CD14-positive monocyte (primary cell): Measurements from ENCODE around the gene ZFP3. TPM values are rescaled to one million over a fixed set of nuclear protein-coding genes. Genes with fewer than 3 reads are reported as not detected.
"Not testable (repeated sequence)": the region's sequence is repeated elsewhere in the genome, so short reads cannot be mapped to it uniquely, and the experiment has no call there.

ENCODE experiments used
- DNase-seq, 3 donors: peaks; one replicate each; pipeline ENCODE4 v3.0.0-alpha.2; 2011 to 2022
- H2AFZ ChIP-seq: 2 replicates; pipeline ENCODE4 v1.6.0; 2012; ENCODE audit warnings: mild to moderate bottlenecking, low read depth, low read length, inconsistent platforms; ENCODE audit not compliant: insufficient read depth, poor library complexity, severe bottlenecking
- H3K27ac ChIP-seq, 2 donors: 1 replicate in 1 of 2; 2 replicates in 1 of 2; pipeline ENCODE4 v1.5.1; 2012 to 2013; ENCODE audit warnings: low read length in 2 of 2, control low read depth in 1 of 2, inconsistent platforms in 1 of 2, low read depth in 1 of 2, mild to moderate bottlenecking in 1 of 2
- H3K27me3 ChIP-seq, 2 donors: one replicate each; pipeline versions ENCODE4 v1.6.0 to v1.6.1; 2011 to 2013; ENCODE audit warnings: low read length in 2 of 2; ENCODE audit not compliant: control insufficient read depth in 2 of 2, insufficient read depth in 2 of 2
- H3K36me3 ChIP-seq, 2 donors: replicated peaks in 1 of 2; 1 replicate in 1 of 2; 2 replicates in 1 of 2; pipeline versions ENCODE4 v1.5.1 to v1.6.1; 2012 to 2013; ENCODE audit warnings: low read length in 2 of 2, control low read depth in 1 of 2, inconsistent platforms in 1 of 2, mild to moderate bottlenecking in 1 of 2; ENCODE audit not compliant: insufficient read depth in 2 of 2, control insufficient read depth in 1 of 2
- H3K4me1 ChIP-seq, 2 donors: 1 replicate in 1 of 2; 2 replicates in 1 of 2; pipeline versions ENCODE4 v1.5.1 to v1.6.1; 2012 to 2013; ENCODE audit warnings: low read length in 2 of 2, control low read depth in 1 of 2, inconsistent platforms in 1 of 2, mild to moderate bottlenecking in 1 of 2, moderate library complexity in 1 of 2; ENCODE audit not compliant: insufficient read depth in 2 of 2, control insufficient read depth in 1 of 2
- H3K4me2 ChIP-seq: replicated peaks from 2 replicates; pipeline ENCODE3; 2012; ENCODE audit warnings: low read length, moderate library complexity, mild to moderate bottlenecking; ENCODE audit not compliant: poor library complexity, severe bottlenecking; ENCODE audit errors: extremely low read depth
- H3K4me3 ChIP-seq, 3 experiments: fragments of 200-600 bp in 1 of 3; sonication (generic) in 1 of 3; replicated peaks in 1 of 3; 1 replicate in 2 of 3; 2 replicates in 1 of 3; pipeline ENCODE4 v1.5.1; 2011 to 2013; ENCODE audit warnings: low read length in 3 of 3, mild to moderate bottlenecking in 3 of 3, control low read depth in 2 of 3, low read depth in 2 of 3, inconsistent platforms in 1 of 3, moderate library complexity in 1 of 3
- H3K79me2 ChIP-seq: 2 replicates; pipeline ENCODE4 v1.6.0; 2012; ENCODE audit warnings: mild to moderate bottlenecking, control low read depth, inconsistent platforms, low read length, moderate library complexity; ENCODE audit not compliant: insufficient read depth
- H3K9ac ChIP-seq: 2 replicates; pipeline ENCODE4 v1.6.0; 2017; ENCODE audit warnings: low read length, mild to moderate bottlenecking; ENCODE audit not compliant: insufficient read depth, poor library complexity, severe bottlenecking
- H3K9me3 ChIP-seq, 2 donors: replicated peaks in 1 of 2; 1 replicate in 1 of 2; 2 replicates in 1 of 2; pipeline versions ENCODE4 v1.5.1 to v1.6.1; 2012 to 2013; ENCODE audit warnings: low read length in 2 of 2, control low read depth in 1 of 2; ENCODE audit not compliant: control insufficient read depth in 1 of 2, insufficient read depth in 1 of 2
- H4K20me1 ChIP-seq: 2 replicates; pipeline ENCODE4 v1.6.0; 2012; ENCODE audit warnings: mild to moderate bottlenecking, low read length, control low read depth, moderate library complexity; ENCODE audit not compliant: insufficient read depth
- H3K27ac Mint-ChIP-seq, 7 donors: one replicate each; pipeline ENCODE4 v1.8.0; 2020; ENCODE audit warnings: mild to moderate bottlenecking in 7 of 7, mixed read lengths in 7 of 7, moderate library complexity in 6 of 7, inconsistent platforms in 2 of 7
- H3K27me3 Mint-ChIP-seq, 3 donors: one replicate each; pipeline ENCODE4 v1.8.0; 2021 to 2022; ENCODE audit warnings: low read depth in 3 of 3, mild to moderate bottlenecking in 3 of 3, mixed read lengths in 3 of 3, moderate library complexity in 3 of 3, inconsistent platforms in 1 of 3
- H3K36me3 Mint-ChIP-seq, 2 donors: one replicate each; pipeline ENCODE4 v1.8.0; 2020; ENCODE audit warnings: mixed read lengths in 2 of 2, inconsistent platforms in 1 of 2, mild to moderate bottlenecking in 1 of 2
- H3K4me1 Mint-ChIP-seq: one replicate; pipeline ENCODE4 v1.8.0; 2020; ENCODE audit warnings: mild to moderate bottlenecking, mixed read lengths
- H3K4me3 Mint-ChIP-seq, 2 donors: one replicate each; pipeline ENCODE4 v1.8.0; 2020; ENCODE audit warnings: mild to moderate bottlenecking in 2 of 2, mixed read lengths in 2 of 2, moderate library complexity in 1 of 2
- H3K9me3 Mint-ChIP-seq, 7 donors: one replicate each; pipeline ENCODE4 v1.8.0; 2020 to 2022; ENCODE audit warnings: mixed read lengths in 7 of 7, mild to moderate bottlenecking in 6 of 7, moderate library complexity in 6 of 7, inconsistent platforms in 2 of 7
- CTCF ChIP-seq: fragments of 200-600 bp; IDR thresholded peaks from one replicate; pipeline ENCODE4 v1.8.0; 2022; ENCODE audit warnings: antibody characterized with exemption, mild to moderate bottlenecking
- WGBS: methylation state at CpG from one replicate; pipeline ENCODE4 v1.1.5; 2013; ENCODE audit warnings: missing lambda C conversion rate; ENCODE audit not compliant: insufficient coverage; 5-methylcytosine and 5-hydroxymethylcytosine counted together
- intact Hi-C, 2 donors: fragments of 100-400 bp; cut with micrococcal nuclease; formaldehyde crosslinking; loops; one replicate each; pipeline versions ENCODE4 v1.15.0 to v1.15.1; 2023
- polyA plus RNA-seq, 3 donors: library from polyadenylated mRNA; depleted of rRNA in 1 of 3; unstranded in 2 of 3; stranded (reverse) in 1 of 3; fragments of 300-500 nt in 2 of 3; fragments of >200 nt in 1 of 3; fragmentation: Illumina TruSeq in 2 of 3; gene quantifications; 1 replicate in 2 of 3; 2 replicates in 1 of 3; pipeline ENCODE4 v1.2.3, GENCODE V29; 2012 to 2021

The ZFP3 gene
- polyA plus RNA-seq, 3 donors, result 0.39 to 1.9 (median 0.75) TPM

DNA sequence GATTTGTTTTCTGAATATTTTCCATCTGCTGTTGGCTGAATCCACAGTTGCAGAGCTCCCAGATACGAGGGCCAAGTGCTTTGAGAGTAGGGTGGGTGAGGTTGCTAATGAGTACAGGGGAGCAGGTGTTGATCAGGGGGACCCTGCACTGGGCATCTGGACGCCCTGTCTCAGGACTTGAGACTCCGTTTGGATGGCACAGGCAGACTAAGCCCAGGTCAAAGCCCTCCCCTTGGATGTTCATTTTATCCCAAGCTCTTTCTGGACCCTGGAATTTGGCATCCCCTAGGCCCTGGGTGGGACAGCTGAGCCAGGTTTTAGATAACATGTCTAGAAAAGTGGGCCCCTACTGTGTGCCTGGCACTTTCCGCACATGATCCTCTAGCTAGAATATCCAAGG, 49.6 kb downstream of the ZFP3 start:
- TF ChIP-seq CTCF, result no peak
- H3K9me3 ChIP-seq, result no peaks in the 10 kb centered on the region
- intact Hi-C loops, result no loop called here
- peaks cover 0 to 2% of the 10 kb centered on the region in 2 donors for H3K4me1 ChIP-seq
- H3K4me3 ChIP-seq, result no peak overlapping the region
- Mint-ChIP-seq H3K9me3 (peaks cover 0 to 1% (median 0%) of the 10 kb centered on the region in 7 donors), H3K27me3 (peaks cover 12 to 21% (median 18%) of the 10 kb centered on the region in 3 donors), H3K27ac (no peak overlapping the region), H3K4me1 (no peaks in the 10 kb centered on the region), H3K4me3 (no peak overlapping the region), H3K36me3 (no peaks in the 10 kb centered on the region)
- H3K27ac ChIP-seq, result no peak overlapping the region
- no peak overlapping the region for H3K4me2 ChIP-seq
- H3K79me2 ChIP-seq, result no peaks in the 10 kb centered on the region
- peaks cover 0 to 10% of the 10 kb centered on the region in 2 donors for H3K27me3 ChIP-seq
- DNase-seq, result no peak
- 100% methylated on average over 2 of the region's 4 CpGs for WGBS
- no peak overlapping the region for H2AFZ ChIP-seq
- H4K20me1 ChIP-seq, result no peaks in the 10 kb centered on the region
- no peak overlapping the region for H3K9ac ChIP-seq
- H3K36me3 ChIP-seq, result no peaks in the 10 kb centered on the region

GRCh38 chr17:5128387-5128786, 50.1 kb downstream of the ZFP3 start:
- DNase-seq, H3K4me3 Mint-ChIP-seq, H4K20me1 ChIP-seq, H3K4me1 Mint-ChIP-seq, H3K9me3 ChIP-seq, H3K9ac ChIP-seq, H2AFZ ChIP-seq, H3K27ac ChIP-seq, H3K4me2 ChIP-seq, H3K4me1 ChIP-seq, H3K27me3 ChIP-seq, H3K27ac Mint-ChIP-seq, H3K36me3 ChIP-seq, H3K36me3 Mint-ChIP-seq, H3K4me3 ChIP-seq, H3K79me2 ChIP-seq, intact Hi-C loops, H3K9me3 Mint-ChIP-seq: not testable (repeated sequence)
- WGBS, result 89% methylated on average over 4 of the region's 8 CpGs
- H3K27me3 Mint-ChIP-seq, result peaks cover 12 to 18% (median 18%) of the 10 kb centered on the region in 3 donors
